ENCODE results near the gene PCSK9.

The PCSK9 gene

GRCh38 chr1:54996869-54997710, 42.3 kb upstream of the PCSK9 start:
- TF ChIP-seq TCF12 (IDR thresholded peaks at IDR 0.05; ENCODE audit: low read depth) (no peak), EGR1 (IDR thresholded peaks at IDR 0.05) (no peak), RAD21 (IDR thresholded peaks at IDR 0.05; ENCODE audit: low read depth) (no peak), NFIC (IDR thresholded peaks at IDR 0.05) (no peak)

GRCh38 chr1:54997711-54997986, 41.7 kb upstream of the PCSK9 start:
- TF ChIP-seq NFIC (IDR thresholded peaks at IDR 0.05) (no peak), CEBPB (IDR thresholded peaks at IDR 0.05) (no peak), EGR1 (IDR thresholded peaks at IDR 0.05) (no peak), MAX (IDR thresholded peaks at IDR 0.05) (no peak), EP300 (IDR thresholded peaks at IDR 0.05; ENCODE audit: borderline replicate concordance) (no peak), RAD21 (IDR thresholded peaks at IDR 0.05; ENCODE audit: low read depth) (no peak), TCF12 (IDR thresholded peaks at IDR 0.05; ENCODE audit: low read depth) (no peak), CREB1 (IDR thresholded peaks at IDR 0.05; ENCODE audit: low read depth) (no peak), YY1 (IDR thresholded peaks at IDR 0.05; ENCODE audit: low read depth) (no peak), FOXM1 (IDR thresholded peaks at IDR 0.05; ENCODE audit: borderline replicate concordance, low read depth) (no peak), TEAD4 (IDR thresholded peaks at IDR 0.05) (no peak), ZBTB7A (IDR thresholded peaks at IDR 0.05; ENCODE audit: low read depth) (no peak)
- TF ChIP-seq, protein P1, sequence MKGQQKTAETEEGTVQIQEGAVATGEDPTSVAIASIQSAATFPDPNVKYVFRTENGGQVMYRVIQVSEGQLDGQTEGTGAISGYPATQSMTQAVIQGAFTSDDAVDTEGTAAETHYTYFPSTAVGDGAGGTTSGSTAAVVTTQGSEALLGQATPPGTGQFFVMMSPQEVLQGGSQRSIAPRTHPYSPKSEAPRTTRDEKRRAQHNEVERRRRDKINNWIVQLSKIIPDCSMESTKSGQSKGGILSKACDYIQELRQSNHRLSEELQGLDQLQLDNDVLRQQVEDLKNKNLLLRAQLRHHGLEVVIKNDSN (IDR thresholded peaks at IDR 0.05): no peak

DNA sequence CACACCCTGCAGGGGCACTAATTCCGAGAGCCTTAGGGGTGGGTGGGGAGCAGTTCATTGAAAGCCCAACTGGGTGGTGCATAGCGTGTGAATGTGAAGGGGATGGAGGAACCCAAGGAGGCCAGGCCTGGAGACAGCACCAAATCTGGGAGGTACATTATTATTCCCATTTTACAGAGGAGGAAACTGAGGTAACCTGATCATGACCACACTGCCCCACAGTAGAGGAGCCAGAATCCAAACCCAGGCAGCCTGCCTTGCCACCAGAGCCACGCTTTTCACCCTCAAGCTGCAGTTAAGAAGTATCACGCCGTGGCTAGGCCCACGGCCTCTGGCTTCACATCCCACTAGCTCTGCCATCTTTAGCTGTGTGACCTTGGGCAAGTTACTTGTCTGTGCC, 41.2 kb upstream of the PCSK9 start:
- TF ChIP-seq EGR1 (IDR thresholded peaks at IDR 0.05) (no peak), EP300 (IDR thresholded peaks at IDR 0.05; ENCODE audit: borderline replicate concordance) (no peak), TCF12 (IDR thresholded peaks at IDR 0.05; ENCODE audit: low read depth) (no peak), REST (IDR thresholded peaks at IDR 0.05; ENCODE audit: low read depth) (no peak), FOXM1 (IDR thresholded peaks at IDR 0.05; ENCODE audit: borderline replicate concordance, low read depth) (no peak), NFIC (IDR thresholded peaks at IDR 0.05) (no peak), YY1 (IDR thresholded peaks at IDR 0.05; ENCODE audit: low read depth) (no peak), CEBPB (IDR thresholded peaks at IDR 0.05) (no peak), CREB1 (IDR thresholded peaks at IDR 0.05; ENCODE audit: low read depth) (no peak), TAF1 (IDR thresholded peaks at IDR 0.05; ENCODE audit: low read depth) (no peak)
- TF ChIP-seq, protein P1 (IDR thresholded peaks at IDR 0.05): no peak

- TF ChIP-seq NFIC (IDR thresholded peaks at IDR 0.05): 0 out of 2 replicates have a peak, but pooled peaks have one; percentile 36
- TF ChIP-seq, protein P1 (IDR thresholded peaks at IDR 0.05): no peak
These were observed 40.7 kb upstream of the PCSK9 start, which contains the start of gene BSND for GRCh38 chr1:54998677-54999076. TSS of gene BSND (plus strand) at chr1:54998933. CDS start at chr1:54999187, 254 bp downstream.

DNA sequence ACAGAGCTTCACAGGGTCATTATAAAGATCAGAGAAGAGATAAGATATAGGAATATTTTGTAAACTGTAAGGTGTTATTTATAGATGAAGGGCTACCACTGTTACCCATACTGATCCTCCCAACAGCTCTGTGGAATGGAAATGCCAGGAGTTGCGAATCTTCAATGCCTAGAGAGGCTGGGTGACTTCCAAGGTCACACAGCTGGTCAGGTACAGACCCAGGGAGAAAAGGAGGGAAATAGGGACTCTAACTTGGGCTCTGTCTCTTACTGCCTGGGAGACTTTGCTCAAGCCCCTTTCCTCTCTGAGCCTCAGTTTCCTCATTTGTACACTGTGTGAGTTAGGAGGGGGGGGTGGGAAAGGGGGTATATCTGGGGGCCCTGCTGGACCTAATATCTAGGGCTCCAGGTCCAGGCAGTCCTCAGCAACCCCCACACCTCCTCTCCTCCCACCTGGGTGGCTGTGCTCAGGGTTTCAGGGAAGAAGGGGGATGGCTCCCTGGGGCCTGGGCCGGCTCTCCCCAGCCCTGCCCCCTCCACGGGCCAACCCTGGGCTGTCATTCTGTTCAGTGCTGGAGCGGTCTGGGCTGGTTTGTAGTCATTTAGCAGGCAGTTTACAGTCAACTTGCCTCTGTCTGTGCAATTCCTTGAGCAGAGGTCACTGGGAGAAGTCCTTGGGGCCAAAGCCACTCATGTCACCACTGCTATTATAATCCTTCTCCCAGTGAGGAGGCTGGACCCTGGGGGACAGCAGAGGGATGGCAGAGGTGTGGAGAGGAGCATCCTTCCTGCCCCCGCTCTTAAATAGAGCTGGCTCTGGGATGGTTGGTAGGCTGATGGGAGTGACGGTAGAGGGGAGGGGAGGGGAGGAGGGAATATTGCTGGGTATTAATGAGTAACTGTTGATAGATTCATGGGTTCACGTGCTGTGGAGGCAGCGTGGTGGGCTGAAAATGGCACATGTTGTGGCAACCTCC, 39.0 kb upstream of the PCSK9 start:
- TF ChIP-seq YY1 (IDR thresholded peaks at IDR 0.05; ENCODE audit: low read depth) (no peak), REST (IDR thresholded peaks at IDR 0.05; ENCODE audit: low read depth) (no peak), EGR1 (IDR thresholded peaks at IDR 0.05) (no peak), EP300 (IDR thresholded peaks at IDR 0.05; ENCODE audit: borderline replicate concordance) (no peak), CREB1 (IDR thresholded peaks at IDR 0.05; ENCODE audit: low read depth) (no peak), CEBPB (IDR thresholded peaks at IDR 0.05) (no peak), RAD21 (IDR thresholded peaks at IDR 0.05; ENCODE audit: low read depth) (no peak)
